ENCODE results near the gene ELAVL2.

ELAVL2 gene

DNA sequence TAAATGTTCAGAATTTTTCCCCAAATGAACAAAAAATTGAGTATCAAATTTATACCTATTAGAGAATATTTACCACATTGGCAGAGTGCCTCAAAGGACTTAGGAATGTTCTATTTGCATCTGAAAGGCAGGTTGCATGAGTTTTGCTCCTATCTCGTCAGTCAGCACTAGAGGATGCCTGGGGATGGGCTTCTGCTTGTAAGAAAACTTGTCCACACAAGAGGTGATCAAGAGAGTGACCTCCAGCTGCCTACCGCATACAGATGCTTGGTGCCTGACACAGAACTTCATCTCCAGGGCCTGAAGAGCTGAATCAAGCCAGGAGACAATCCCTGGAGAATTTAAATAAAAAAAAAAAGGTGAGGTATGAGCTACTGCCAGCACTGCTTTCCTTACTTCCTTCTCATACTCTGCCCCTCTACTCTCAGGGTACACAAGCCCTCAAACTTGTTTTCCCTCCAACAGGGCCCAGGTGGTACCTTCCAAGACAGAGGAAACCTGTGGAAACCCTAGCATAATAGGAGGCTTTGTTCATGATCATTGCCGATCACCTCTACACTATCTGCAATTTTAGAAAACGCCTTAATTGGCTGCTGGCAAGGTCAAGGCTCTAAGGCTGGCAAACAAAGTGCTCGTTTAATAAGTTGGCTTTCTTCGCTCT, 166.6 kb downstream of the ELAVL2 start:
- no peak for DNase-seq

DNA sequence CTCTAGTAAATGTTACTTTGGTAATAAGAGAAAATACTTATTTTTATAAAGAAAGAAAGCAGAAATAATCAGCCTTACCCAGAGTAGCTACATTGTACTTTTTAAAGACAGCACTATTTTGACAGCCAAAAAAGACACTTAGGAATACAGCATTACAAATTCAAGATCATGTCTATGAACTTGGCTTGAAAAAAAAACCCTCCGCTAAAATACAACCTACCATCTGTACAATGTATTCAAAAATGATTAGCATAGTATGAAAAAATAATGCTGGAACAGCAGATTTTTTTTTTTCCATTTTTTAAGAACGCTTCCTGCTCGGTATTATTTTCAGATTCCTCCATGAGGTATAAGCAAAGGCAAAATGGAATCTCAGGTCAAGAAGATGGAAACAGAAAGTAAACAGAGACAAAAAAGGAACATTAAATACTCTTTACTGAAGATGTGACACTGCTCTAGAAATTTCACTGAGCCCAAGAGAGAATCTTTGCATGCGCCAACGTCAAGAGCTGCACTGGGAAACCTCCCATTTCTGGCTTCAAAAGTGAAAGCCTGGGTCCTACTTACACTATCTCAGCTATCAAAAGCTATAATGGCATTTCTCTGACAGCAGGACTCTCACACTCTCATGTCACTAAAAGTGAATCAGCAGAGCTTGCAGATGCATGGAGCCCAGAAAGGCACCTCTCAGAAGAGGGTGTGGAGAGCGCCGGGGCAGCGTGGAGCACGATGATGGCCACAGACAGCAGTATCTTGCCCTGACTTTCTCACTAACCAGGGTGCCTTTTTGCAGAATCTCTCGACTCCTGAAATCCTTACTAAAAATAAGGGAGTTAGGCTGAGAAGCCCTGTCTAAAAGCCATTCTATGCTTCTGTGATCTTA, 167.4 kb downstream of the ELAVL2 start:
- no peak for DNase-seq

DNA sequence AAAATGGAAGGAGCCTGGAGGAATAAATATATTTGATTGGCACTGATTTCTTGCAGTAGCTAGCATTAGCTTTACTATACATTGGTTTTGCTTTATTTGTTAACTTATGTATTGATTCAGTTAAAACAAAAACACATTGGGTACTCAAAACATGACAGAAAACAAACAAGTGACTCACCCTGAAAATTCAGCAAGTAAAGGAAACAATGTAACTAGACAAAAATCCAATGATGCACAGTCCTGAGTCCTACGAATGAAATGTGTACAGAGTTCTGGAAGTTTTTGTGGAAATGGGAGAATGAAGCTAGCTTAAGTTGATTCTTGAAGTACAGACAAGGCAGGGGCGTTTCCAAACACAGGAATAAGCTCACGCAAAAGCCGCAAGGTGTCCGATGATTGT, 175.0 kb downstream of the ELAVL2 start:
- DNase-seq = no peak

DNA sequence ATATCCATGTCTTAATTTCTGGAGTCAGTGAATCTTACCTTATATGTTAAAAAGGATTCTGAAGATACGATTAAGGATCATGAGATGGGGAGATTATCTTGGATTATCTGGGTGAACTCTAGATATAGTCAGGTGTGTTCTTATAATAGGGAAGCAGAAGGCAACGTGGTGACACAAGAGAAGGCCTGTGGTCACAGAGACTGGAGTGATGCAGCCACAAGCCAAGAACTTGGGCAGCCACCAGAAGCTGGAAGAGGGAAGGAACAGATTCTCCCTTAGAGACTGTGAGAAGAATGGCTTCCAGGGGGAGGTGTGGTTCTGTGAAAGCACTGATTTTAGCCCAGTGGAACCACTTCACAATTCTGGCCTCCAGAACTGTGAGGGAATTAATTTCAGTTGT, 177.4 kb downstream of the ELAVL2 start:
- DNase-seq = no peak

DNA sequence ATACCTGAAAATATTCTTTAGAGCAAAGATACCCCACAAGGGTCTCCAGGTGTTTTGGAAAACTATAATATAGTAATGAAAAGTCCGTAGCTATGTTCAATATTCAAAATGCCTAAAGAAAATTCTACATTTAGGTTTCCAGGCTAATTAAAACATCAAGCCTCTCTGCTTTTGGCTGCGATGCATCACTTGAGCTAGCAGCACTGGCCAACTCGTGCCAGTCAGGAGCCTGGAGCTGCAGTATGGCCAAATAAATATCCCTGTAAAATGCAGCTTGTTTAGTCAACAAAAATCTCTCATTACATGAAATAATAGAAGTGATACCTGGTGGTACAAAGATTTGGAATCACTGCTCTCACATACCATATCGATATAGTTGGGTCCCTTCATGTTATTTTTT, 181.1 kb downstream of the ELAVL2 start:
- DNase-seq = no peak

DNA sequence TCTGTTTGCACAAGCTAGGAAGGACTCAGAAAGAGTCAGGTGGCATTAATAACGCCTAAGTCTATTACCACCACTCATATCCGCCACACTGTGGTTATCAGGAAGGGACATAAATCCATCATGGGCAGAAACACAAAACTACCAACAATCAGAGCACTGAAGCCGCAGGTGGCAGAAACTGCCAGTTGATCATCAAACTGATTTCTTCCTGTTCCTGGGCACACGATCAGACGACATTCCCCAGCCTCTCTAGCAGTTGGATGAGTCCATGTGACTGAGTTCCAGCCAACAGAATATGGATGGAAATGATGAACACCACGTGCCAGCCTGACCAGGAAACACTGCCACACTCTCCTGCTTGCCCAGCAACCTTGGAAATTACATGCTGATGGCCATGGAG, 181.7 kb downstream of the ELAVL2 start:
- DNase-seq = no peak

DNA sequence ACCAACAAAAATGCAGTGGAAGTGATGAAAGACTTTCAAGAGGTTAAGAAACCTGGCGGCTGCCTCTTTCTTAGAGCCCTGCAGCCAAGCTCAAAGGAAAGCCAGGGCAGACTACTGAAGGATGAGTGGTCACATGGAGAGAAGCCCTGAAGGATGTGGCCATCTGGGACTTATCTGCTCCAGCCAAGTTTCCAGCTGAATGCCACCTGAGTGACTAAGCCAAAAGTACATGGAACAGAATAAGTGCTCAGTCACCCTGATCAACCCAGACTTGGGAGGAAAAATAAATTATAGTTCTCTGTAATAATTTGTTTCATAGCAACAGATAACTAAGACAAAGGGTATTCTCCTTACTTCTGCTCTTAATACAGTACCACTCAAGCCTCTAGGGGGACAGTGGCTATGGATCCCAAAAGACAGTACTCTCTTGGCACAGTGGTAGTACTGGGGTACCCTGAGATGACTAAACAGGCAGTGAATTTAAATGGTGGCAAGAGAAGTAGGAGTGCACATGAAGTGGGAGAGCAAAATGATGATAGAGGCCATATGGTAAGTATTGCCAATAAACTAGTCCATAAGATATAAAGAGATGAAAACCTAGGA, 182.3 kb downstream of the ELAVL2 start:
- DNase-seq = no peak

All from Kasumi-1 (cell line).